Hematopoietic multipotent progenitor cell treated with erythropoietin and hydrocortisone succinate and interleukin-3 and kit ligand, for 8 days (in vitro differentiated cells): ENCODE measurements around the gene LRP1B.

Experiments
- DNase-seq: peaks from one replicate; pipeline ENCODE4 v3.0.0-alpha.2; 2015

Gene LRP1B

GRCh38 chr2:142131010-142131669 lies at the start of gene LRP1B:
TSS of gene LRP1B (minus strand) at chr2:142131016. CDS start at chr2:142130729, 287 bp downstream.
- no peak for DNase-seq

DNA sequence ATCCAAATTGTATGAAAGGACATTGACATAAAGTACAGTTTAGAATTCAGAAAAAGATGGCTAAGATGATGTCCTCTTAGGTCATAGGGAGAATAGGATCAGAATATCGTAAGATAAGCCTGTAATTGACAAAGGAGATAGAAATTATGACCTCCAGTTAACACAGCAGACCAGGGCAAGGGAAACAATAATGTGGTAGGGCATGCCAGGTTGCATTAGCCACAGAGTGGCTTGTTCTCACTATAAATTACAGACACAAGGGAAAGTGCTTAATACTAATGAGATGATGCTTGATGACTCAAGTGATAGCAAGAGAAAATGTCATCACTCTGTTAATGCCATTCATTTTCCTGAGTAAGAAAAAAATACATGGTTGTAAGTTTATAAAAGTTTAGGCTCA lies 48.9 kb upstream of the LRP1B start:
- no peak for DNase-seq

GRCh38 chr2:142178604-142179003 lies 47.8 kb upstream of the LRP1B start:
- DNase-seq, result no peak

- DNase-seq, result no peak
Measured at GRCh38 chr2:142176941-142177340, 46.1 kb upstream of the LRP1B start.

DNA sequence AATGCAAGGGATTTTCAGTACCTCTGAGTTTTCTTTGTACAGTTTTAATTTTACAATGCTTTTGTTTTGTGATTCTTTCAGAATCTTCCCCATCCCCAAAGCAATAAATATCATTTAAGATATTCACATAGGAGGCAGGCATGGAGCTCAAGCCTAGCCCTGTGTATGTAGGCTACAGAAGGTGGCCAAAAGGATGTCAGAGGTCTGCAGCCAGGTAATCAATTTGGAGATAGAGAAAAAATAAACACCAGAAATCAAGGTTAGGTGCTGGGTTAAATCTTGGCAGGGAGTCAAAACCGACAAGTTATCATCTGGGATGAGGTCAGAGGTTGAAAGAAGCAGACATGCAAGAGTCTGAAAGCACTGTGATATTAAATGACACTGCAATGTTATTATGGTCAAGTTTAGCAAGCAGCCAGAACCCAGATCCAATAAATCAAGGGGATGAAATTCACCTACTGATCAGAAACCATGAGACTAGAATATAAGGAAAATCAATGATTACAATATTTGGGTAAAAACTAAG lies 45.1 kb upstream of the LRP1B start:
- DNase-seq, result no peak

GRCh38 chr2:142174176-142174575 lies 43.4 kb upstream of the LRP1B start:
- no peak for DNase-seq

GRCh38 chr2:142170847-142171246 lies 40.0 kb upstream of the LRP1B start:
- no peak for DNase-seq

DNA sequence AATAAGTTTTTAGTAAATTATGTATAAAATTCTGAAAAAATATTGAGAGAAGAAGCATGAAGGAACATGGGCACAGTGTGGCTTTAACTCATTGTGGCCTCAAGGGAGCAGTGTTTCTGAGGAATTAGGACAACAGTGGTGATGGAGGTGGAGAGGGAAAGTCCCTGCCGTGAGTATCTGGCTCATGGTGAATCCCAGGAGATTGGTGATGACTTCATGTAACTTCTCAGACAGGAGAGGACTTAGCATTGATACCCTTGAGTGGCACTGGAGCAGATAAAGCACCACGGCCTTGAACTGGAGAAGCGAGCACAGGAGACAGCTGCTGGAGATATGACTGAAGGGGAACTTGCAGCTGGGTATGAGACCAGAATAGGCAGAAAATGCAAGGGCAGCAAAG lies 35.0 kb upstream of the LRP1B start:
- DNase-seq, result peak; percentile 5

GRCh38 chr2:142153601-142154000 lies 22.8 kb upstream of the LRP1B start:
- no peak for DNase-seq

DNA sequence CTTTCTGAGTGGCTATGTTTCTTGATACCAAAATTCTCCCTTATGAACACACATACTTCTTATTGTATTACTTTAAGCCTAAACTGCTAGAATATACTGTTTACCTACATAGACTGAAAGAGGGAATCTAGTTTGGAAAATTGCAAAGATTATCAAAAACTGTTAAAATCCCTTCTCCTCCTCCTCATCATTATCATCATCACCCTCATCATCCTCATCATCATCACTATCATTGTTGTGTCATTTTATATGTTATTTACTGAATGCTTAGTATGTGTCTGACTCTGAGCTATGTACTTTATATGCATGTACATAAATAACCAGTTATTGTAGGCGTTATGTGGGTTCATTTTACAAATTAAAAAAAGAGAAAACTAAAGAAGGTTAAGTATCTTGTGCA lies 19.6 kb upstream of the LRP1B start:
- DNase-seq, result no peak

DNA sequence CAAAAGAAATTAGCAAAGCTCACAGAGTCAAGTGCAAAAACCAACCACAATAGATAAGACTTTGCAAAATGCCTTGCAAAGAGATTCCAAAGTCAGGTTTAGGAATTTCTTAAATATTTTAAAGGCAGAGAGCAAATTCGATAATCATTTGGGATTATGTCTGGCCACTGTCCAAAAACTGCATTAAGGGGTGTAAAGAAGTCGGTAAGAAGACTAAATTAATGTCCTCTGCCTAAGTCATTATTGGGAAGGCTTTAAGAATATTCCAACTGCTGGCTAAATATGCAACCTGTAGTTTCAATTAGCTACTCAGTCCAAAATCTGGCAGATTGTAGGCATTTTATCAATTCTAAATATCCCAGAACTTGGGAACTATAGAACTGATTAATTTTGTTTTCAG lies 13.7 kb upstream of the LRP1B start:
- no peak for DNase-seq

GRCh38 chr2:142142595-142142994 lies 11.8 kb upstream of the LRP1B start:
- no peak for DNase-seq

GRCh38 chr2:142140434-142140845 lies 9.6 kb upstream of the LRP1B start:
- peak; percentile 34 for DNase-seq

- no peak for DNase-seq
Measured at GRCh38 chr2:142139384-142139783, 8.6 kb upstream of the LRP1B start.

GRCh38 chr2:142136571-142136970 lies 5.8 kb upstream of the LRP1B start:
- no peak for DNase-seq

GRCh38 chr2:142134911-142135310 lies 4.1 kb upstream of the LRP1B start:
- no peak for DNase-seq

DNA sequence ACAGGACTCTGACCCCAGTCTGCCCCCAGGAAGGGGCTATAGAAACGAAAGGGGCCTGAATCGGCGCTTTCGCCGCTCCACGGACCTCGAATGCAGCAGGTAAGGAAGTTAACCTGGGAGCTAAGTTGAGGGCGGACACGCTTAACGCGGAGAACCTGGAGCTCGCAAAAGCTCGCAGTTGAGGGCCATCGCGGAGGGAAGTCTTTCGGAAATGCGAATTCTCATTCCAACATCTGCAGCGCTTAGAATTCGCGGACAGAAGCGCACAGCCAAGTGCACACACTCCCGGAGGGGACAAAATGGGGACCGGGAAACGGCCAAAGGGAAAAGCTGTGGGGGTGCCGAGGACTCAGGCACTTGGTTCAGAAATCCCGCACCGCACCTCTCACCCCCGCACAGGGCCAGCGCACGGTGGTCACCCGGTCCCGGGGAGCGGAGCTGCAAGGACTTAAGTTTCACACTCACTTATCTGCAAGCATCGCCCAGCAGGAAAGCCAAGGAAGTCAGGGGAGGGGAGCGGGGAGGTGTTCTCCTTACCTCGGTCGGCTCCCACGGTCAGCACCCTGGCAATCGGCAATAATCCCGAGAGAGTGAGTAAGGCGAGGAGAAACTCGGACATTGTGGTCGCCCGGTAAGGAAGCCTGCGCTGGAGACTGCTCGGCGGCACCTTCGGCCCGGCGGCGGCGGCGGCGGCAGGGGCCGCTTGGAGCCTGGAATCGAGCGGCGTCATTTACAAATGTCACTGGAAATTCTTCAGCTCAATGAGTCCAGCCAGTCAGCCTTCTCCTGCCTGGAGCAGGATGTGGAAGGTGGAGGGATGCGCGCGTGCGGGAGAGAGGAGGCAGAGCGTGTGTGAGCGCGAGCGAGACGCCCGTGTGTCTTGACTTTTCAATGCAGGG lies 456 bp downstream of the LRP1B start:
- no peak for DNase-seq

- no peak for DNase-seq
Measured at GRCh38 chr2:142128105-142128504, 2.7 kb downstream of the LRP1B start.

DNA sequence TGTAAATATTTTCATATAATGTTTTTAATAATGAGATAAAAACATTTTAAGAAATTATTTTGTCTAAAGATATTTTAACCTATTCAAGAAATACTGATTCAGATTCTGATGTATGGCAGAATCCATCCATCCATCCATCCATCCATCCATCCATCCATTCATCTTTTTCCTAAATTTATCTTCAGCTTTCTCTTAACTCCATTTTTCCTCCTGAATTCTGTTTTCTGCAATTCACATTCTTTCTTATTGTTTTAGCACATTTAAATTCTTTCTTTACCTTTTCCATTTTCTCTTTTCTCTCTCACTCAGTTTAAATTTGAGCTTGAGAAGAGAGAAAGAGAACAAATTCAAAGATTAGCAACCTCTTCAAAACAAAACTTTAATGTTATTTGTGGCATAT lies 3.6 kb downstream of the LRP1B start:
- DNase-seq, result no peak

DNA sequence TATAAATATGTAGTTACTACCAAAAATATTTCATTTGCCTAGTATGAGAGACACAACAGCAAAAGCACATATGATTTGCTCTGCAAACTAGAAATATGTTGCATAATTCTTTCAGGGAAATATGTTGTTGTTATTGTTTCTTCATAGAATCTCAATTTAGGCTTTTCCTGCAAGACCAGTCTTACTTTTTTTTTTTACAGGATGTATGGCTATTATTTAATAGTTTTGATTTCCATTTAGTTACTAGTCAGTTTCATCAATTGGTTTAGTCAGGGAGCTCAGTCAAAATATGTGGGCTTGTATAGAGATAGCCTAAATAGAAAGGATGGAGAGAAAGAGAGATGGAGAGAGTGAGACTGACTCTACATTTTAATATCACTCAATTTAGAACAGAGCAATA lies 6.1 kb downstream of the LRP1B start:
- no peak for DNase-seq

DNA sequence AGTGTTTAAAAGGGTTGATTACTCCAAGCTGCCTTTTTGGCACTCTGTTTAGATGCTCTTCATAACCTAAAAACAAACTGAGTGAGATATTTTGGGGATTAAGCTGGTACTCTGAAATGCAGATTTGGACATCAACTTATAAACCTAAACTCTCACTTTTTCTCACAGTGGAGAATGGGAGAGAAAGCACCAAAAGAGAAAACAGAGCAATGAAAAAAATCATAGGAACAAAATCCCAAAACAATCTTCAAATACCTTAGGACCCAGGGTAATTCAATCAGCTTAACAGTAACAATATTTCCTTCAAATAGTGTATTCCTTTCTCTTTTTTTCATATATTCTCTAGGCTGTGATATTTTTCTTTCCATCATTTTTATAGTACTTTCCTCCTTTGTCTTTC lies 11.5 kb downstream of the LRP1B start:
- no peak for DNase-seq

GRCh38 chr2:142112757-142113221 lies 18.0 kb downstream of the LRP1B start:
- no peak for DNase-seq

DNA sequence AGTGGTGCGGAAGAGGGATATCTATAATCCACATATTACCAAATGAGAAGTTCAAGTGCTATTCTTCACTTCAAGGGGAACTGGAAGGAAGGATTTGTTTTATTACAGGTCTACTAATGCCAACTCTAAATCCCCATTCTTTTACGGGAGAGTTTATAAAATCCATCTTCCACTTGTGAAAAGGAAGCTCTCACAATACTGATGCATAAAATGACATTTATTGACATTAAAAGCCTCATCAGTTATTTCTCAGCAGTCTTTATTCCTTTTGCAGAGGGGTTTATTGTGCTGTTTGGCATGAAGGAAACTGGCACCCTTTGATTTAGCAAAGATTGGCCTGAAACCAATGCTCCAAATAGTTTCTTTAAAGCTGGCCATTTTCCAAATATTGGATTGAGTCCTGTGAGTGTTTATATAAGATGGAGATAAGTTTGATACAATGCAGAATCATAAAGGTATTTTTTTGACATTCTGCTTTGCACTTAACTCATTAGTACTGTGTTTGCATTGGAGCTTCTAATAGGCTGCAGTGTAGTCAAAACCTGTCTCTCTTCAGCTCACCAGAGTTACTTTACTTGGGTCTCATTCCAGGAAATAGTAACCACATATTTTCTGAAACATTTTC lies 26.6 kb downstream of the LRP1B start:
- DNase-seq, result no peak

DNA sequence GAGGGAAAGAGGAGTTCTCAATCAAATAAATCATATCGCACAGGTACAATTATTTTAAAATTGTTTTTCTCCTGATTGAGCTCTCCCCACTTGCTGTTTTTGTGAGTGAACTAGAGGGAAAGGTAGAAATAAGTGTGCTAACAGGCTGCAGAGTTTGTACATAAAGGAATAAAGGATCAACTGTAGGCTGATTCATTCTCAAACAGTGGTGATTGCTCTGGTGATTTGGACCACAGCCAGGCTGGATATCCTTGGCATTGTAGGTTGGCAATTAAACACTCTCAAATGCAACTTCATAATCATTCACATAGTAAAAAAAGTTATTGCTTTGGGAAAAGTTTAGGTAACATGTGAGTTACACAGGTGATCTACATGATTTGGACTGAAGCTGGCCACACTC lies 29.8 kb downstream of the LRP1B start:
- DNase-seq, result no peak
